MCF 10A (cell line): Measurements from ENCODE around the gene ISCA2. TPM values are rescaled to one million over a fixed set of nuclear protein-coding genes. Genes with fewer than 3 reads are reported as not detected.

Experiments
- BruUV-seq: library from RNA; stranded (reverse); fragments of 400-500 nt; replicated peaks from 2 replicates; lab custom pipeline; 2021; lab: Mats Ljungman, UMichigan
- CTCF ChIA-PET: fragments of 300-600 bp; sonication (Branson Sonifier 250); formaldehyde crosslinking; extraction: SDS; loops from one replicate; lab custom pipeline; 2021; ENCODE audit warnings: antibody characterized with exemption, inconsistent platforms; lab: Yijun Ruan, JAX
- POLR2A ChIA-PET: fragments of 300-600, 350-650 bp; sonication (Branson Sonifier 250); formaldehyde crosslinking; extraction: SDS; loops from one replicate; lab custom pipeline; 2020; ENCODE audit warnings: antibody characterized with exemption, inconsistent platforms; lab: Yijun Ruan, JAX
- DNase-seq: peaks from one replicate; pipeline ENCODE4 v3.0.0-alpha.2; 2018; ENCODE audit not compliant: unreplicated experiment
- H3K27ac Mint-ChIP-seq: one replicate; pipeline ENCODE4 v1.8.0; 2022; ENCODE audit warnings: mild to moderate bottlenecking, low read depth, mixed read lengths; ENCODE audit not compliant: unreplicated experiment
- H3K27me3 Mint-ChIP-seq: one replicate; pipeline ENCODE4 v1.8.0; 2022; ENCODE audit warnings: mixed read lengths; ENCODE audit not compliant: insufficient read depth, unreplicated experiment
- H3K36me3 Mint-ChIP-seq: one replicate; pipeline ENCODE4 v1.8.0; 2022; ENCODE audit warnings: mild to moderate bottlenecking, moderate library complexity, mixed read lengths; ENCODE audit not compliant: insufficient read depth, unreplicated experiment
- H3K4me1 Mint-ChIP-seq: one replicate; pipeline ENCODE4 v1.8.0; 2022; ENCODE audit warnings: mixed read lengths; ENCODE audit not compliant: insufficient read depth, unreplicated experiment
- H3K4me3 Mint-ChIP-seq: one replicate; pipeline ENCODE4 v1.8.0; 2022; ENCODE audit warnings: mild to moderate bottlenecking, moderate library complexity, mixed read lengths; ENCODE audit not compliant: unreplicated experiment
- H3K9me3 Mint-ChIP-seq: one replicate; pipeline ENCODE4 v1.8.0; 2022; ENCODE audit warnings: mixed read lengths; ENCODE audit not compliant: unreplicated experiment
- intact Hi-C: fragments of 100-400 bp; cut with micrococcal nuclease; formaldehyde crosslinking; loops from 2 replicates; pipeline ENCODE4 v1.14.1; 2022
- total RNA-seq: library from RNA; stranded (reverse); gene quantifications from 2 replicates; pipeline ENCODE4 v1.2.3, GENCODE V29; 2022
- TF ChIP-seq, protein P1 (sequence below): fragments of 200-600 bp; IDR thresholded peaks from one replicate; pipeline ENCODE4 v1.8.0; 2022; ENCODE audit warnings: antibody characterized with exemption, mild to moderate bottlenecking; ENCODE audit not compliant: unreplicated experiment

Gene ISCA2
- total RNA-seq, 1 experiment from 2014 or later: 13.9 TPM

DNA sequence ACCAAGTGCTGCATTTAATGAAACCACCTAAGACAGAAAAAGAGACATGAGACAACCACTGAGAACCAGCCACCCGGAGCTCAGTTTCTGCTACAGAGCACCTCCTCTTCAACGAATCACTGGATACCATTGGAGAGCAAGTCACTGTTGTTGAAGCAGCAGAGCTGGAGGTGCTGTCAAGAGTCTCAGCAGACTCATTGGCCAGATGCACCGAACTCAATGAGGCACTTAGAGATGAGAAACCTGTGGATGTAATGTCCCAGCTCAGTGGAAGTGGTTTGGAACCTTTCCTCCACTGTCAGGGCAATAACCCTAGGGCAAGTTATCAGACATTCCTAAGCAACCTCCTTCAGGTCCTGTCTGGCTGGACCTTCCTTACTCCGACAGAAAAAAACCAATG is 13.5 kb upstream of the ISCA2 start:
- Mint-ChIP-seq H3K4me3 (no peak overlapping the region), H3K4me1 (no peaks in the 10 kb centered on the region), H3K27me3 (no peaks in the 10 kb centered on the region), H3K9me3 (no peaks in the 10 kb centered on the region), H3K36me3 (peaks cover 56% of the 10 kb centered on the region), H3K27ac (no peak overlapping the region)
- DNase-seq: no peak
- POLR2A ChIA-PET: interaction anchor here (1.0 to 1.1 kb wide), 2 partner anchors 13 to 16 kb away, joined by 4 read pairs; no protein-coding TSS in a partner anchor
- TSS peak; percentile 53 for BruUV-seq
- TF ChIP-seq, protein P1, sequence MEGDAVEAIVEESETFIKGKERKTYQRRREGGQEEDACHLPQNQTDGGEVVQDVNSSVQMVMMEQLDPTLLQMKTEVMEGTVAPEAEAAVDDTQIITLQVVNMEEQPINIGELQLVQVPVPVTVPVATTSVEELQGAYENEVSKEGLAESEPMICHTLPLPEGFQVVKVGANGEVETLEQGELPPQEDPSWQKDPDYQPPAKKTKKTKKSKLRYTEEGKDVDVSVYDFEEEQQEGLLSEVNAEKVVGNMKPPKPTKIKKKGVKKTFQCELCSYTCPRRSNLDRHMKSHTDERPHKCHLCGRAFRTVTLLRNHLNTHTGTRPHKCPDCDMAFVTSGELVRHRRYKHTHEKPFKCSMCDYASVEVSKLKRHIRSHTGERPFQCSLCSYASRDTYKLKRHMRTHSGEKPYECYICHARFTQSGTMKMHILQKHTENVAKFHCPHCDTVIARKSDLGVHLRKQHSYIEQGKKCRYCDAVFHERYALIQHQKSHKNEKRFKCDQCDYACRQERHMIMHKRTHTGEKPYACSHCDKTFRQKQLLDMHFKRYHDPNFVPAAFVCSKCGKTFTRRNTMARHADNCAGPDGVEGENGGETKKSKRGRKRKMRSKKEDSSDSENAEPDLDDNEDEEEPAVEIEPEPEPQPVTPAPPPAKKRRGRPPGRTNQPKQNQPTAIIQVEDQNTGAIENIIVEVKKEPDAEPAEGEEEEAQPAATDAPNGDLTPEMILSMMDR: no peak
- intact Hi-C loops: no loop called here
- CTCF ChIA-PET: interaction anchor here (0.5 to 1.6 kb wide), 3 partner anchors 10 to 157 kb away, joined by 3 to 13 read pairs (median 3); no protein-coding TSS in a partner anchor

- no peak for DNase-seq
- TF ChIP-seq, protein P1: no peak
- Mint-ChIP-seq H3K36me3 (peaks cover 66% of the 10 kb centered on the region), H3K27me3 (no peaks in the 10 kb centered on the region), H3K27ac (no peak overlapping the region), H3K4me1 (no peaks in the 10 kb centered on the region), H3K9me3 (no peaks in the 10 kb centered on the region), H3K4me3 (no peak overlapping the region)
- ChIA-PET POLR2A (no interaction called here), CTCF (interaction anchor here (0.6 to 1.0 kb wide), 3 partner anchors 54 to 179 kb away, joined by 3 to 4 read pairs (median 3); no protein-coding TSS in a partner anchor)
- no TSS peak for BruUV-seq
- intact Hi-C loops: no loop called here
Observed at GRCh38 chr14:74482571-74482970, 11.0 kb upstream of the ISCA2 start.

DNA sequence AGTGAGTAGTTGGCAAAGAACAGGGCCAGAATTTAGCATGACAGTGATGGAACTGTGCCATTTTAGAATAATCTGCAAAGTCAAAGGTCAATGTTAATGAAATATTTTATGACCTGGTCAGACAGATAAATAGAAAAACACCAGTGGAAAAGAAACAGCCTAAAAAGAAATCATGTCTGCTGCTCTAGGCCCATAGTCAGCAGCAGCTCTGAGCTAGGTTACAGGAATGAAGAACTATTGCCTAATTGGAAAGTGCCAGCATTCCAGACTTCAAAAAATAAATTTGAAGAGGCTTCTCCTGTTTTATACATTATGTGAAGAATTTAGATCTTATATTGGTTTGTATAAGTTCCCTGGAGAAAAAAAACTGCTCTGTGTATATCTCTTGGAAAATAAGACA is 10.2 kb upstream of the ISCA2 start:
- TF ChIP-seq, protein P1: no peak
- CTCF ChIA-PET: interaction anchor here (0.6 kb wide), 1 partner anchor 247 kb away, joined by 3 read pairs; no protein-coding TSS in a partner anchor
- DNase-seq: no peak
- peaks cover 5% of the 10 kb centered on the region for H3K4me1 Mint-ChIP-seq
- H3K27ac Mint-ChIP-seq: no peak overlapping the region
- H3K36me3 Mint-ChIP-seq: peaks cover 66% of the 10 kb centered on the region
- no peaks in the 10 kb centered on the region for H3K9me3 Mint-ChIP-seq
- POLR2A ChIA-PET: no interaction called here
- no peaks in the 10 kb centered on the region for H3K27me3 Mint-ChIP-seq
- intact Hi-C loops: no loop called here
- no peak overlapping the region for H3K4me3 Mint-ChIP-seq
- no TSS peak for BruUV-seq

GRCh38 chr14:74486164-74486563 is 7.4 kb upstream of the ISCA2 start:
- intact Hi-C loops: no loop called here
- CTCF ChIA-PET: interaction anchor here (0.6 to 1.0 kb wide), 3 partner anchors 27 to 293 kb away, joined by 3 to 5 read pairs (median 3); no protein-coding TSS in a partner anchor
- Mint-ChIP-seq H3K9me3 (no peaks in the 10 kb centered on the region), H3K4me3 (no peak overlapping the region), H3K27me3 (no peaks in the 10 kb centered on the region), H3K4me1 (peaks cover 15% of the 10 kb centered on the region), H3K27ac (no peak overlapping the region), H3K36me3 (peaks cover 44% of the 10 kb centered on the region)
- no TSS peak for BruUV-seq
- TF ChIP-seq, protein P1: no peak
- POLR2A ChIA-PET: interaction anchor here (1.2 kb wide), 2 partner anchors 29 to 80 kb away, joined by 3 to 4 read pairs; no protein-coding TSS in a partner anchor
- no peak for DNase-seq
